GM23338 (cell line): Measurements from ENCODE around the gene CACNB2. TPM values are rescaled to one million over a fixed set of nuclear protein-coding genes. Genes with fewer than 3 reads are reported as not detected.

Experiments
- ATAC-seq: fragments of 200-7000 bp; cut with Tn5 transposase; 3 replicates; pipeline ENCODE4 v1.9.1; 2020
- DNase-seq: peaks from one replicate; pipeline ENCODE4 v3.0.0-alpha.2; 2015; ENCODE audit warnings: low spot score
- H2AFZ ChIP-seq: fragments of 200-600 bp; sonication (generic); 2 replicates; pipeline ENCODE4 v1.8.0; 2016; ENCODE audit warnings: antibody characterized with exemption, mild to moderate bottlenecking, moderate library complexity
- H3F3A ChIP-seq: fragments of 200-600 bp; sonication (generic); replicated peaks from 2 replicates; pipeline ENCODE4 v1.8.0; 2017; ENCODE audit warnings: antibody characterized with exemption, mixed run types, low read depth
- H3K27ac ChIP-seq: fragments of 200-600 bp; sonication (generic); 2 replicates; pipeline ENCODE4 v1.6.1; 2016; ENCODE audit warnings: low read depth
- H3K27me3 ChIP-seq: fragments of 200-600 bp; sonication (generic); 2 replicates; pipeline ENCODE4 v1.8.0; 2016; ENCODE audit warnings: mild to moderate bottlenecking, mixed run types, moderate library complexity; ENCODE audit not compliant: insufficient read depth
- H3K36me3 ChIP-seq: fragments of 200-600 bp; sonication (generic); 2 replicates; pipeline ENCODE4 v1.8.0; 2016; ENCODE audit warnings: mild to moderate bottlenecking; ENCODE audit not compliant: insufficient read depth
- H3K4me1 ChIP-seq: fragments of 200-600 bp; sonication (generic); 2 replicates; pipeline ENCODE4 v1.8.0; 2016; ENCODE audit warnings: mild to moderate bottlenecking, moderate library complexity; ENCODE audit not compliant: insufficient read depth
- H3K4me2 ChIP-seq: fragments of 200-600 bp; sonication (generic); 2 replicates; pipeline ENCODE4 v1.7.1; 2017; ENCODE audit warnings: mixed run types
- H3K4me3 ChIP-seq: fragments of 200-600 bp; sonication (generic); 2 replicates; pipeline ENCODE4 v1.6.1; 2016; ENCODE audit warnings: mixed run types
- H3K79me2 ChIP-seq: fragments of 200-600 bp; sonication (generic); replicated peaks from 2 replicates; pipeline ENCODE4 v1.8.0; 2017; ENCODE audit warnings: mild to moderate bottlenecking; ENCODE audit not compliant: insufficient read depth
- H3K9me2 ChIP-seq: fragments of 200-600 bp; sonication (generic); 2 replicates; pipeline ENCODE4 v1.8.0; 2017; ENCODE audit not compliant: insufficient read depth
- H4K20me1 ChIP-seq: fragments of 200-600 bp; sonication (generic); replicated peaks from 2 replicates; pipeline ENCODE4 v1.8.0; 2017; ENCODE audit warnings: mild to moderate bottlenecking; ENCODE audit not compliant: insufficient read depth
- H3K27ac Mint-ChIP-seq: 2 replicates; pipeline ENCODE4 v1.8.0; 2020; ENCODE audit warnings: inconsistent platforms, mild to moderate bottlenecking, moderate library complexity, mixed read lengths
- H3K27me3 Mint-ChIP-seq: 3 replicates; pipeline ENCODE4 v1.8.0; 2022; ENCODE audit warnings: low read depth, mild to moderate bottlenecking, moderate library complexity, mixed read lengths, inconsistent platforms; ENCODE audit not compliant: insufficient read depth, poor library complexity
- H3K36me3 Mint-ChIP-seq: 3 replicates; pipeline ENCODE4 v1.8.0; 2021; ENCODE audit warnings: low read depth, mild to moderate bottlenecking, inconsistent platforms, moderate library complexity, mixed read lengths
- H3K4me1 Mint-ChIP-seq: 3 replicates; pipeline ENCODE4 v1.8.0; 2020; ENCODE audit warnings: mild to moderate bottlenecking, inconsistent platforms, mixed read lengths
- H3K4me3 Mint-ChIP-seq: 3 replicates; pipeline ENCODE4 v1.8.0; 2021; ENCODE audit warnings: moderate library complexity, mild to moderate bottlenecking, inconsistent platforms, mixed read lengths
- H3K9me3 Mint-ChIP-seq: 3 replicates; pipeline ENCODE4 v1.8.0; 2020; ENCODE audit warnings: moderate library complexity, mild to moderate bottlenecking, inconsistent platforms, mixed read lengths
- CREB1 ChIP-seq: fragments of 250-450 bp; sonication (Bioruptor Pico); IDR thresholded peaks from 2 replicates; pipeline ENCODE4 v1.5.0; 2020; ENCODE audit warnings: low read depth, mild to moderate bottlenecking, moderate library complexity
- ETS1 ChIP-seq: IDR thresholded peaks from 2 replicates; pipeline ENCODE4 v1.6.1; 2016; ENCODE audit warnings: antibody characterized with exemption
- EZH2phosphoT487 ChIP-seq: fragments of 200-600 bp; sonication (generic); IDR thresholded peaks from one replicate; pipeline ENCODE4 v1.8.1; 2018; ENCODE audit warnings: antibody characterized with exemption; ENCODE audit not compliant: unreplicated experiment
- JUNB ChIP-seq: IDR thresholded peaks from one replicate; pipeline ENCODE4 v1.6.1; 2016; ENCODE audit warnings: antibody characterized with exemption; ENCODE audit not compliant: unreplicated experiment
- NANOG ChIP-seq: IDR thresholded peaks from 2 replicates; pipeline ENCODE4 v1.6.1; 2016; ENCODE audit warnings: antibody characterized with exemption, borderline replicate concordance
- POLR2AphosphoS5 ChIP-seq: IDR thresholded peaks from 2 replicates; pipeline ENCODE4 v1.6.1; 2016; ENCODE audit warnings: antibody characterized with exemption, low read depth
- REST ChIP-seq: IDR thresholded peaks from one replicate; pipeline ENCODE4 v1.6.1; 2018; ENCODE audit warnings: antibody characterized with exemption; ENCODE audit not compliant: unreplicated experiment
- ZNF114 ChIP-seq: fragments of 250-450 bp; sonication (Bioruptor Pico); IDR thresholded peaks from 2 replicates; pipeline ENCODE4 v1.5.0; 2020; ENCODE audit warnings: mild to moderate bottlenecking, moderate library complexity
- ZNF331 ChIP-seq: fragments of 250-450 bp; sonication (Bioruptor Pico); IDR thresholded peaks from 2 replicates; pipeline ENCODE4 v1.5.0; 2020; ENCODE audit warnings: low read depth, mild to moderate bottlenecking, moderate library complexity
- ZNF462 ChIP-seq: fragments of 250-450 bp; sonication (Bioruptor Pico); IDR thresholded peaks from 2 replicates; pipeline ENCODE4 v1.5.0; 2020; ENCODE audit warnings: mild to moderate bottlenecking, moderate library complexity
- polyA plus RNA-seq: library from polyadenylated mRNA; unstranded; fragments of >200 nt; fragmentation: Nextera tagmentation; extraction: Ambion mirVana; gene quantifications from 2 replicates; pipeline ENCODE4 v1.2.1, GENCODE V29; 2016
- total RNA-seq: library from RNA; depleted of rRNA; stranded (reverse); fragments of >200 nt; shearing (Covaris generic); gene quantifications from 2 replicates; pipeline ENCODE4 v1.2.3, GENCODE V29; 2014
- TF ChIP-seq, protein P1 (sequence below), 2 experiments: fragments of 200-600 bp in 1 of 2; sonication (generic) in 1 of 2; conservative IDR thresholded peaks; 2 replicates each; pipeline versions ENCODE4 v1.5.1 to v1.6.1; 2016 to 2017; ENCODE audit warnings: antibody characterized with exemption in 2 of 2, low read depth in 2 of 2, mild to moderate bottlenecking in 2 of 2, moderate library complexity in 1 of 2

Gene CACNB2
- total and polyA plus RNA-seq, 2 experiments from 2014 or later, result 5.0 to 5.9 TPM

GRCh38 chr10:18508587-18508986 lies 368.4 kb downstream of the CACNB2 start:
- H3F3A ChIP-seq, result no peaks in the 10 kb centered on the region
- no peak overlapping the region for H3K4me2 ChIP-seq
- H2AFZ ChIP-seq, result no peak overlapping the region
- H3K27ac Mint-ChIP-seq, result no peak overlapping the region
- H3K4me3 Mint-ChIP-seq, result no peak overlapping the region
- H3K27ac ChIP-seq, result no peak overlapping the region
- H3K36me3 ChIP-seq, result no peaks in the 10 kb centered on the region
- H3K27me3 ChIP-seq, result no peaks in the 10 kb centered on the region
- H3K36me3 Mint-ChIP-seq, result no peaks in the 10 kb centered on the region
- no peak for ATAC-seq
- no peaks in the 10 kb centered on the region for H3K9me2 ChIP-seq
- H3K4me3 ChIP-seq, result no peak overlapping the region
- H3K9me3 Mint-ChIP-seq, result no peaks in the 10 kb centered on the region
- H4K20me1 ChIP-seq, result no peaks in the 10 kb centered on the region
- no peaks in the 10 kb centered on the region for H3K27me3 Mint-ChIP-seq
- no peaks in the 10 kb centered on the region for H3K79me2 ChIP-seq
- H3K4me1 Mint-ChIP-seq, result no peaks in the 10 kb centered on the region
- no peaks in the 10 kb centered on the region for H3K4me1 ChIP-seq
- no peak for DNase-seq
- TF ChIP-seq EZH2phosphoT487 (no peak), REST (no peak), ZNF331 (CRISPR knock-in tag) (no peak), JUNB (no peak), ZNF114 (CRISPR knock-in tag) (no peak), POLR2AphosphoS5 (no peak), NANOG (no peak), ZNF462 (no peak), ETS1 (no peak), CREB1 (no peak)
- TF ChIP-seq, protein P1, sequence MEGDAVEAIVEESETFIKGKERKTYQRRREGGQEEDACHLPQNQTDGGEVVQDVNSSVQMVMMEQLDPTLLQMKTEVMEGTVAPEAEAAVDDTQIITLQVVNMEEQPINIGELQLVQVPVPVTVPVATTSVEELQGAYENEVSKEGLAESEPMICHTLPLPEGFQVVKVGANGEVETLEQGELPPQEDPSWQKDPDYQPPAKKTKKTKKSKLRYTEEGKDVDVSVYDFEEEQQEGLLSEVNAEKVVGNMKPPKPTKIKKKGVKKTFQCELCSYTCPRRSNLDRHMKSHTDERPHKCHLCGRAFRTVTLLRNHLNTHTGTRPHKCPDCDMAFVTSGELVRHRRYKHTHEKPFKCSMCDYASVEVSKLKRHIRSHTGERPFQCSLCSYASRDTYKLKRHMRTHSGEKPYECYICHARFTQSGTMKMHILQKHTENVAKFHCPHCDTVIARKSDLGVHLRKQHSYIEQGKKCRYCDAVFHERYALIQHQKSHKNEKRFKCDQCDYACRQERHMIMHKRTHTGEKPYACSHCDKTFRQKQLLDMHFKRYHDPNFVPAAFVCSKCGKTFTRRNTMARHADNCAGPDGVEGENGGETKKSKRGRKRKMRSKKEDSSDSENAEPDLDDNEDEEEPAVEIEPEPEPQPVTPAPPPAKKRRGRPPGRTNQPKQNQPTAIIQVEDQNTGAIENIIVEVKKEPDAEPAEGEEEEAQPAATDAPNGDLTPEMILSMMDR (conservative IDR thresholded peaks at IDR 0.05; ENCODE audit: low read depth in 2 of 2), result no peak
